NAMALWA (cell line): ENCODE data around the gene GTSF1L.

Experiments
- DNase-seq: peaks from one replicate; pipeline ENCODE4 v3.0.0-alpha.2; 2015; ENCODE audit warnings: low spot score

GTSF1L gene

GRCh38 chr20:43716757-43717615 is 9.8 kb downstream of the GTSF1L start:
- DNase-seq = no peak

- DNase-seq = no peak
Measured at GRCh38 chr20:43716123-43716522, 10.7 kb downstream of the GTSF1L start.

GRCh38 chr20:43715511-43715910 is 11.3 kb downstream of the GTSF1L start:
- DNase-seq = no peak

GRCh38 chr20:43715044-43715443 is 11.8 kb downstream of the GTSF1L start:
- DNase-seq = no peak

- no peak for DNase-seq
Measured at GRCh38 chr20:43711098-43711654, 15.6 kb downstream of the GTSF1L start.

- peak; percentile 59 for DNase-seq
Measured at GRCh38 chr20:43710370-43711044, 16.3 kb downstream of the GTSF1L start.

- no peak for DNase-seq
Measured at GRCh38 chr20:43702502-43702901, 24.3 kb downstream of the GTSF1L start.

GRCh38 chr20:43700627-43701026 is 26.2 kb downstream of the GTSF1L start:
- DNase-seq = no peak

GRCh38 chr20:43699941-43700565 is 26.7 kb downstream of the GTSF1L start:
- no peak for DNase-seq

- DNase-seq = no peak
Measured at GRCh38 chr20:43695571-43695970, 31.2 kb downstream of the GTSF1L start.

- no peak for DNase-seq
Measured at GRCh38 chr20:43694763-43695162, 32.0 kb downstream of the GTSF1L start.

- peak; percentile 76 for DNase-seq
Measured at GRCh38 chr20:43691928-43692524, 34.8 kb downstream of the GTSF1L start.

- DNase-seq = no peak
Measured at GRCh38 chr20:43690943-43691598, 35.7 kb downstream of the GTSF1L start.

- DNase-seq = no peak
Measured at GRCh38 chr20:43689165-43689564, 37.6 kb downstream of the GTSF1L start.

GRCh38 chr20:43686820-43687219 is 40.0 kb downstream of the GTSF1L start:
- DNase-seq = no peak

- DNase-seq = no peak
Measured at GRCh38 chr20:43682446-43682845, 44.4 kb downstream of the GTSF1L start.

- DNase-seq = peak; percentile 98
Measured at GRCh38 chr20:43681991-43682410, 44.8 kb downstream of the GTSF1L start.

- peak; percentile 96 for DNase-seq
Measured at GRCh38 chr20:43681468-43681942, 45.3 kb downstream of the GTSF1L start.

- DNase-seq = peak; percentile 63
Measured at GRCh38 chr20:43680981-43681380, 45.8 kb downstream of the GTSF1L start.

GRCh38 chr20:43676368-43676767 is 50.4 kb downstream of the GTSF1L start:
- DNase-seq = no peak
